GM13976 (cell line): ENCODE results near the gene LZTFL1.

Experiments used
- DNase-seq: peaks from one replicate; pipeline ENCODE4 v3.0.0; 2012; ENCODE audit warnings: low spot score
- CTCF ChIP-seq: IDR thresholded peaks from 2 replicates; pipeline ENCODE4 v1.5.1; 2012; ENCODE audit warnings: borderline replicate concordance, mild to moderate bottlenecking; ENCODE audit not compliant: insufficient read depth; ENCODE audit errors: extremely low read depth, missing control alignments, control extremely low read depth
- in situ Hi-C: fragments of 300-500 bp; cut with MboI; formaldehyde crosslinking; loops from one replicate; pipeline ENCODE4 v1.12.0; 2022; ENCODE audit warnings: low sequenced_read_pairs, mixed read lengths, inconsistent platforms; ENCODE audit not compliant: unreplicated experiment

LZTFL1 gene

GRCh38 chr3:45873036-45873435 is 31.1 kb upstream of the LZTFL1 start:
- no peak for DNase-seq
- TF ChIP-seq CTCF: no peak
- in situ Hi-C loops: no loop called here

GRCh38 chr3:45872569-45872968 is 30.6 kb upstream of the LZTFL1 start:
- TF ChIP-seq CTCF: no peak
- no peak for DNase-seq
- in situ Hi-C loops: no loop called here

DNA sequence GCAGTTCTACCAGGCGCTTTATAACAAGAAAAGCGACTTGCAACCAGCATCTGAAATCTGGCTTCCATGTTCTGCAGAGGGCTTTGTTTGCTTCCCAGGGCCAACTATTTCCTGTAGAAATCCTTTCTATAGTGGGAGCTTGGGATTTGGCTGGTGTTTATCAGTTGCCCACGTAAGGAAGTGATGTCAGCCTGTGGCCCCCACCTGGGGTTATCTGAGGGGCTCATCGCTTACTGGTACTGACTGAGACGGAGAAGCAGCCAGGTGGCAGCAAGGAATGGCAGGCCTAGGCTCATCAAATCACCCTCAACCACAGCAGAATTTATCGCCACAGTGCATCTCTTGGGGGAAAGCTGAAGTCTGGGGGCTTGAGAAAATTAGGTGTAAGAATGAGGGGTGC is 29.9 kb upstream of the LZTFL1 start:
- no peak for TF ChIP-seq CTCF
- in situ Hi-C loops: no loop called here
- no peak for DNase-seq

DNA sequence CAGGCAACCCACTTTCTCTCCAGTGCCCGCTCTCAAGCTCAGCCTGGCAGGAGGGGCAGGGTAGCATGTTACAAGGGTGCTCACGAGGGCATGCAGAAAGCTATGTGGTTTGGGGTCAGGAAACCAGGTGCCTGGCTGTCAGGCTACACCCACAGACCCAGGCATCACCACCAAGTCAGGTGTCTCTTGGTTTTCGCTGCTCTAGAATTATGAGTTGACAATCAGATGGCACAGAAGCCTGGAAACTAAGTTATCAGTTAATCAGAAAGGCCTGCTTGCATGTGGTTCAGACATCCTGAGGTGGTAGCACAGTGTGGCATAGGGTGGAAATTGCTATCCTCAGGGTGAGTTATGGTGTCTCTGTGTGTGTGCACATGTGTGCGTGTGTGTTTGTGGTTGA is 28.2 kb upstream of the LZTFL1 start:
- in situ Hi-C loops: no loop called here
- no peak for DNase-seq
- TF ChIP-seq CTCF: no peak

GRCh38 chr3:45869638-45870037 is 27.7 kb upstream of the LZTFL1 start:
- TF ChIP-seq CTCF: no peak
- in situ Hi-C loops: no loop called here
- no peak for DNase-seq

- no peak for DNase-seq
- in situ Hi-C loops: no loop called here
- no peak for TF ChIP-seq CTCF
Observed at GRCh38 chr3:45868650-45869049, 26.7 kb upstream of the LZTFL1 start.

- in situ Hi-C loops: no loop called here
- DNase-seq: no peak
- no peak for TF ChIP-seq CTCF
Observed at GRCh38 chr3:45868213-45868612, 26.3 kb upstream of the LZTFL1 start.
